Stimulated activated CD8-positive, alpha-beta memory T cell treated with anti-CD3 and anti-CD28 coated beads, Interleukin-12 subunit alpha, Interleukin-12 subunit beta, amount 100 ng/mL, for 1 hour (primary cell): ENCODE measurements around the gene BTN3A1.
"Not testable (repeated sequence)": the region's sequence is repeated elsewhere in the genome, so short reads cannot be mapped to it uniquely, and the experiment has no call there.

Experiments used
- DNase-seq: peaks from one replicate; pipeline ENCODE4 v3.0.0-alpha.2; 2020; ENCODE audit warnings: low read depth

Gene BTN3A1

GRCh38 chr6:26401987-26402658, at the start of gene BTN3A1:
Gene BTN3A1 (plus strand): TSS chr6:26402275. CDS start chr6:26405564, 3,289 bp downstream.
- DNase-seq, result peak; percentile 42

GRCh38 chr6:26352315-26352714, 49.8 kb upstream of the BTN3A1 start:
- DNase-seq, result no peak

- DNase-seq, result no peak
These were observed 47.9 kb upstream of the BTN3A1 start for GRCh38 chr6:26354162-26354561.

GRCh38 chr6:26355366-26355765, 46.7 kb upstream of the BTN3A1 start:
- no peak for DNase-seq

GRCh38 chr6:26357543-26357942, 44.5 kb upstream of the BTN3A1 start:
- DNase-seq, result not testable (repeated sequence)

- DNase-seq, result no peak
These were observed 43.5 kb upstream of the BTN3A1 start for GRCh38 chr6:26358511-26358981.

- no peak for DNase-seq
These were observed 42.3 kb upstream of the BTN3A1 start for GRCh38 chr6:26359765-26360164.

GRCh38 chr6:26360451-26361416, 41.3 kb upstream of the BTN3A1 start:
- no peak for DNase-seq

GRCh38 chr6:26361544-26361943, 40.5 kb upstream of the BTN3A1 start:
- no peak for DNase-seq

- DNase-seq, result no peak
These were observed 39.8 kb upstream of the BTN3A1 start for GRCh38 chr6:26362093-26362835.

GRCh38 chr6:26362836-26363220, 39.2 kb upstream of the BTN3A1 start:
- DNase-seq, result no peak

GRCh38 chr6:26363882-26364701, 38.0 kb upstream of the BTN3A1 start:
- no peak for DNase-seq

GRCh38 chr6:26365633-26365995, 36.5 kb upstream of the BTN3A1 start:
- no peak for DNase-seq

GRCh38 chr6:26366504-26366903, 35.6 kb upstream of the BTN3A1 start:
- DNase-seq, result no peak

GRCh38 chr6:26367114-26367513, 35.0 kb upstream of the BTN3A1 start:
- DNase-seq, result no peak

GRCh38 chr6:26371813-26372212, 30.3 kb upstream of the BTN3A1 start:
- not testable (repeated sequence) for DNase-seq

- DNase-seq, result no peak
These were observed 29.5 kb upstream of the BTN3A1 start for GRCh38 chr6:26372308-26373144.

GRCh38 chr6:26375270-26375669, 26.8 kb upstream of the BTN3A1 start:
- no peak for DNase-seq

- no peak for DNase-seq
These were observed 24.4 kb upstream of the BTN3A1 start for GRCh38 chr6:26377719-26378118.

- DNase-seq, result not testable (repeated sequence)
These were observed 23.9 kb upstream of the BTN3A1 start for GRCh38 chr6:26378143-26378542.

- no peak for DNase-seq
These were observed 22.8 kb upstream of the BTN3A1 start for GRCh38 chr6:26379292-26379691.
